ENCODE results near the gene IGSF9B.

DNA sequence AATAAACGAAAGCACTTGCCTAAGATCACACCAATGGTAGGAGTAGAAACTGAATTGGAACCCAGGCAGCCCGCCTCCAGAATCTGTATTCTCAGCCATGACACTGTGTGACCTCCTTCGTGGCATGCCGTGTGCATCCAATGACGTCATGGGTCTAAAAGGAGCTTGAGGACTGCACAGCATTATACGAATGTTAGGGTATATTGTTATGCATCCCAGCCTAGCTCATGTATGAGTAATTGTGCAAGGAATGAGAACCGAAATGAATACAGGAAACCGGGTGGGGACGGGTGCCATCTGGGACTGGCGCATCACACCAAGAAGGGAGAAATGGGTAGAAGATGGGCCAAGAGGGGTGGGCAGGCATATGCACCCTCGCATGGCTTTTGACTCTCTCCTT, 12.3 kb upstream of the IGSF9B start:
- TF ChIP-seq RAD21 (IDR thresholded peaks at IDR 0.05): no peak
- TF ChIP-seq, protein P1, sequence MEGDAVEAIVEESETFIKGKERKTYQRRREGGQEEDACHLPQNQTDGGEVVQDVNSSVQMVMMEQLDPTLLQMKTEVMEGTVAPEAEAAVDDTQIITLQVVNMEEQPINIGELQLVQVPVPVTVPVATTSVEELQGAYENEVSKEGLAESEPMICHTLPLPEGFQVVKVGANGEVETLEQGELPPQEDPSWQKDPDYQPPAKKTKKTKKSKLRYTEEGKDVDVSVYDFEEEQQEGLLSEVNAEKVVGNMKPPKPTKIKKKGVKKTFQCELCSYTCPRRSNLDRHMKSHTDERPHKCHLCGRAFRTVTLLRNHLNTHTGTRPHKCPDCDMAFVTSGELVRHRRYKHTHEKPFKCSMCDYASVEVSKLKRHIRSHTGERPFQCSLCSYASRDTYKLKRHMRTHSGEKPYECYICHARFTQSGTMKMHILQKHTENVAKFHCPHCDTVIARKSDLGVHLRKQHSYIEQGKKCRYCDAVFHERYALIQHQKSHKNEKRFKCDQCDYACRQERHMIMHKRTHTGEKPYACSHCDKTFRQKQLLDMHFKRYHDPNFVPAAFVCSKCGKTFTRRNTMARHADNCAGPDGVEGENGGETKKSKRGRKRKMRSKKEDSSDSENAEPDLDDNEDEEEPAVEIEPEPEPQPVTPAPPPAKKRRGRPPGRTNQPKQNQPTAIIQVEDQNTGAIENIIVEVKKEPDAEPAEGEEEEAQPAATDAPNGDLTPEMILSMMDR (IDR thresholded peaks at IDR 0.05; ENCODE audit: low read depth, low read length, missing input control): no peak

Data from liver (tissue), 3 donors.